Breast epithelium (tissue), 4 donors: ENCODE measurements around the gene GADD45GIP1. TPM values are rescaled to one million over a fixed set of nuclear protein-coding genes. Genes with fewer than 3 reads are reported as not detected.
"Not testable (repeated sequence)": the region's sequence is repeated elsewhere in the genome, so short reads cannot be mapped to it uniquely, and the experiment has no call there.

Experiments used
- DNase-seq, 2 donors: peaks; one replicate each; pipeline ENCODE4 v3.0.0-alpha.2; 2019; ENCODE audit warnings: low spot score in 2 of 2
- H3K27ac ChIP-seq, 2 donors: fragments of 200-600 bp; sonication (generic) in 1 of 2; one replicate each; pipeline ENCODE4 v1.5.1; 2016 to 2019; ENCODE audit warnings: mild to moderate bottlenecking in 1 of 2
- H3K27me3 ChIP-seq, 2 donors: fragments of 200-600 bp; sonication (generic) in 1 of 2; one replicate each; pipeline versions ENCODE4 v1.5.1 to v1.6.0; 2017 to 2019; ENCODE audit warnings: control low read depth in 1 of 2, mild to moderate bottlenecking in 1 of 2
- H3K36me3 ChIP-seq: fragments of 200-600 bp; one replicate; pipeline ENCODE4 v1.5.1; 2019
- H3K4me1 ChIP-seq, 2 donors: fragments of 200-600 bp; sonication (generic); one replicate each; pipeline ENCODE4 v1.5.1; 2016 to 2019; ENCODE audit warnings: control low read depth in 1 of 2
- H3K4me3 ChIP-seq, 3 donors: fragments of 200-600 bp; sonication (generic); 1 replicate in 2 of 3; 2 replicates in 1 of 3; pipeline ENCODE4 v1.5.1; 2016 to 2019; ENCODE audit warnings: mild to moderate bottlenecking in 3 of 3, moderate library complexity in 2 of 3
- H3K9me3 ChIP-seq, 2 donors: fragments of 200-600 bp; sonication (generic) in 1 of 2; one replicate each; pipeline ENCODE4 v1.5.1; 2016 to 2019; ENCODE audit warnings: control low read depth in 1 of 2
- CTCF ChIP-seq, 3 donors: fragments of 450-650 bp; IDR thresholded peaks; one replicate each; pipeline ENCODE4 v1.5.1; 2016 to 2017; ENCODE audit warnings: antibody characterized with exemption in 3 of 3, mild to moderate bottlenecking in 3 of 3, moderate library complexity in 3 of 3
- POLR2A ChIP-seq: fragments of 450-650 bp; IDR thresholded peaks from one replicate; pipeline ENCODE4 v1.6.1; 2016; ENCODE audit warnings: antibody characterized with exemption, mild to moderate bottlenecking, moderate library complexity
- POLR2AphosphoS5 ChIP-seq, 3 donors: sonication (generic); formaldehyde crosslinking; IDR thresholded peaks; one replicate each; pipeline ENCODE4 v1.6.1; 2017; ENCODE audit warnings: antibody characterized with exemption in 3 of 3
- intact Hi-C: fragments of 100-400 bp; cut with DNase I; formaldehyde crosslinking; loops from one replicate; pipeline ENCODE4 v1.15.1; 2023; ENCODE audit warnings: low total_unique reads
- total RNA-seq, 3 donors: library from RNA; depleted of rRNA; stranded (reverse); fragments of >200 nt; gene quantifications; one replicate each; pipeline ENCODE4 v1.1.0, GENCODE V29; 2016

The GADD45GIP1 gene
- total RNA-seq, 3 donors from 2014 or later: 30.3 to 44.2 (median 31.5) TPM

GRCh38 chr19:12952488-12953137 lies 4.4 kb downstream of the GADD45GIP1 start:
- H3K4me1 ChIP-seq: peaks cover 6 to 7% of the 10 kb centered on the region in 2 donors
- no peaks in the 10 kb centered on the region for H3K27me3 ChIP-seq
- H3K9me3 ChIP-seq: no peaks in the 10 kb centered on the region
- no peak for TF ChIP-seq POLR2A
- no peak for TF ChIP-seq CTCF (IDR thresholded peaks at IDR 0.05)
- TF ChIP-seq POLR2AphosphoS5 (IDR thresholded peaks at IDR 0.05): no peak
- DNase-seq: no peak
- peak overlapping the region in 1 of 2 donors; percentile 15 for H3K27ac ChIP-seq
- no peak overlapping the region for H3K4me3 ChIP-seq
- intact Hi-C loops: no loop called here
- peaks cover 17% of the 10 kb centered on the region for H3K36me3 ChIP-seq

- intact Hi-C loops, H3K4me1 ChIP-seq, H3K4me3 ChIP-seq, H3K9me3 ChIP-seq, DNase-seq, H3K27me3 ChIP-seq: not testable (repeated sequence)
- Histone ChIP-seq H3K36me3 (peaks cover 17% of the 10 kb centered on the region), H3K27ac (peak overlapping the region in 1 of 2 donors; percentile 15)
These were observed 5.0 kb downstream of the GADD45GIP1 start for GRCh38 chr19:12952050-12952449.

GRCh38 chr19:12949363-12950283 lies 7.4 kb downstream of the GADD45GIP1 start:
- no peak for TF ChIP-seq POLR2AphosphoS5 (IDR thresholded peaks at IDR 0.05)
- no peak for TF ChIP-seq CTCF (IDR thresholded peaks at IDR 0.05)
- no peak for TF ChIP-seq POLR2A
- H3K27ac ChIP-seq: no peak overlapping the region
- intact Hi-C loops: no loop called here
- no peaks in the 10 kb centered on the region for H3K27me3 ChIP-seq
- H3K4me3 ChIP-seq: no peak overlapping the region
- H3K4me1 ChIP-seq: peaks cover 0 to 8% of the 10 kb centered on the region in 2 donors
- no peak for DNase-seq
- H3K36me3 ChIP-seq: peaks cover 17% of the 10 kb centered on the region
- no peaks in the 10 kb centered on the region for H3K9me3 ChIP-seq

GRCh38 chr19:12948612-12949362 lies 8.2 kb downstream of the GADD45GIP1 start:
- H3K27ac ChIP-seq: no peak overlapping the region
- intact Hi-C loops: no loop called here
- peaks cover 17% of the 10 kb centered on the region for H3K36me3 ChIP-seq
- no peak overlapping the region for H3K4me3 ChIP-seq
- no peak for DNase-seq
- TF ChIP-seq POLR2AphosphoS5 (IDR thresholded peaks at IDR 0.05) (no peak), POLR2A (no peak), CTCF (IDR thresholded peaks at IDR 0.05) (no peak)
- H3K27me3 ChIP-seq: no peaks in the 10 kb centered on the region
- H3K4me1 ChIP-seq: peaks cover 0 to 8% of the 10 kb centered on the region in 2 donors
- H3K9me3 ChIP-seq: no peaks in the 10 kb centered on the region

- intact Hi-C loops: no loop called here
- DNase-seq: no peak
- Histone ChIP-seq H3K36me3 (peaks cover 21% of the 10 kb centered on the region), H3K27me3 (no peaks in the 10 kb centered on the region), H3K4me1 (peaks cover 0 to 8% of the 10 kb centered on the region in 2 donors), H3K4me3 (no peak overlapping the region), H3K27ac (no peak overlapping the region), H3K9me3 (no peaks in the 10 kb centered on the region)
- TF ChIP-seq CTCF (IDR thresholded peaks at IDR 0.05): no peak
- TF ChIP-seq POLR2A: no peak
- TF ChIP-seq POLR2AphosphoS5 (IDR thresholded peaks at IDR 0.05): no peak
These were observed 9.1 kb downstream of the GADD45GIP1 start for GRCh38 chr19:12947702-12948611.
